Epithelial cell of proximal tubule (primary cell): ENCODE measurements around the gene PCDHB2. TPM values are rescaled to one million over a fixed set of nuclear protein-coding genes. Genes with fewer than 3 reads are reported as not detected.
A peak's percentile ranks its signal among the peaks of the same experiment; 100 is the strongest.
"Not testable (repeated sequence)": the region's sequence is repeated elsewhere in the genome, so short reads cannot be mapped to it uniquely, and the experiment has no call there.

Experiments
- DNase-seq: peaks from one replicate; pipeline ENCODE4 v3.0.0-alpha.2; 2011; ENCODE audit warnings: low read depth
- H3K4me3 ChIP-seq: 2 replicates; pipeline ENCODE4 v1.5.1; 2011; ENCODE audit warnings: low read depth, mild to moderate bottlenecking, low read length
- total RNA-seq: library from RNA; depleted of rRNA; stranded (reverse); fragments of >200 nt; gene quantifications from 2 replicates; pipeline ENCODE4 v1.2.3, GENCODE V29; 2015
- TF ChIP-seq, protein P1 (sequence below): conservative IDR thresholded peaks from 2 replicates; pipeline ENCODE4 v1.5.1; 2012; ENCODE audit warnings: low read depth, mild to moderate bottlenecking, low read length

The PCDHB2 gene
- total RNA-seq, 1 donor from 2014 or later = 0.17 TPM

GRCh38 chr5:141095263-141095641 lies 837 bp downstream of the PCDHB2 start:
- TF ChIP-seq, protein P1, sequence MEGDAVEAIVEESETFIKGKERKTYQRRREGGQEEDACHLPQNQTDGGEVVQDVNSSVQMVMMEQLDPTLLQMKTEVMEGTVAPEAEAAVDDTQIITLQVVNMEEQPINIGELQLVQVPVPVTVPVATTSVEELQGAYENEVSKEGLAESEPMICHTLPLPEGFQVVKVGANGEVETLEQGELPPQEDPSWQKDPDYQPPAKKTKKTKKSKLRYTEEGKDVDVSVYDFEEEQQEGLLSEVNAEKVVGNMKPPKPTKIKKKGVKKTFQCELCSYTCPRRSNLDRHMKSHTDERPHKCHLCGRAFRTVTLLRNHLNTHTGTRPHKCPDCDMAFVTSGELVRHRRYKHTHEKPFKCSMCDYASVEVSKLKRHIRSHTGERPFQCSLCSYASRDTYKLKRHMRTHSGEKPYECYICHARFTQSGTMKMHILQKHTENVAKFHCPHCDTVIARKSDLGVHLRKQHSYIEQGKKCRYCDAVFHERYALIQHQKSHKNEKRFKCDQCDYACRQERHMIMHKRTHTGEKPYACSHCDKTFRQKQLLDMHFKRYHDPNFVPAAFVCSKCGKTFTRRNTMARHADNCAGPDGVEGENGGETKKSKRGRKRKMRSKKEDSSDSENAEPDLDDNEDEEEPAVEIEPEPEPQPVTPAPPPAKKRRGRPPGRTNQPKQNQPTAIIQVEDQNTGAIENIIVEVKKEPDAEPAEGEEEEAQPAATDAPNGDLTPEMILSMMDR = no peak
- no peak for DNase-seq
- peak overlapping the region; percentile 50 for H3K4me3 ChIP-seq

DNA sequence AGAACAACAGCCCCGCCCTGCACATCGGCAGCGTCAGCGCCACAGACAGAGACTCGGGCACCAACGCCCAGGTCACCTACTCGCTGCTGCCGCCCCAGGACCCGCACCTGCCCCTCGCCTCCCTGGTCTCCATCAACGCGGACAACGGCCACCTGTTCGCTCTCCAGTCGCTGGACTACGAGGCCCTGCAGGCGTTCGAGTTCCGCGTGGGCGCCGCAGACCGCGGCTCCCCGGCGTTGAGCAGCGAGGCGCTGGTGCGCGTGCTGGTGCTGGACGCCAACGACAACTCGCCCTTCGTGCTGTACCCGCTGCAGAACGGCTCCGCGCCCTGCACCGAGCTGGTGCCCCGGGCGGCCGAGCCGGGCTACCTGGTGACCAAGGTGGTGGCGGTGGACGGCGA lies 1.8 kb downstream of the PCDHB2 start:
- not testable (repeated sequence) for H3K4me3 ChIP-seq, DNase-seq

- DNase-seq, H3K4me3 ChIP-seq: not testable (repeated sequence)
Observed at GRCh38 chr5:141096586-141096985, 2.2 kb downstream of the PCDHB2 start.

GRCh38 chr5:141100243-141100805 lies 5.9 kb downstream of the PCDHB2 start, which contains the start of gene PCDHB3:
PCDHB3 (plus strand) TSS chr5:141100473; CDS start chr5:141100650, 177 bp downstream.
- TF ChIP-seq, protein P1 = peak; percentile 55
- H3K4me3 ChIP-seq = peak within 1 kb of the TSS; percentile 41
- DNase-seq = no peak

DNA sequence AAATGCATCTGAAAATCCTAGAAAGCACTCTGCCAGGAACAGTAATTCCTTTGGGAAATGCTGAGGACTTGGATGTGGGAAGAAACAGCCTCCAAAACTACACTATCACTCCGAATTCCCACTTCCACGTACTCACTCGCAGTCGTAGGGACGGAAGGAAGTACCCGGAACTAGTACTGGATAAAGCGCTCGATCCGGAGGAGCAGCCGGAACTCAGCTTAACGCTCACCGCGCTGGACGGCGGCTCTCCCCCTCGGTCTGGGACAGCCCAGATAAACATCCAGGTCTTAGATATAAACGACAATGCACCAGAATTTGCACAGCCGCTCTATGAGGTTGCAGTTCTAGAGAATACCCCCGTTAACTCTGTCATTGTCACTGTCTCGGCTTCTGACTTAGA lies 6.6 kb downstream of the PCDHB2 start:
- no peak for DNase-seq
- H3K4me3 ChIP-seq = peak overlapping the region; percentile 41
- TF ChIP-seq, protein P1 = no peak

DNA sequence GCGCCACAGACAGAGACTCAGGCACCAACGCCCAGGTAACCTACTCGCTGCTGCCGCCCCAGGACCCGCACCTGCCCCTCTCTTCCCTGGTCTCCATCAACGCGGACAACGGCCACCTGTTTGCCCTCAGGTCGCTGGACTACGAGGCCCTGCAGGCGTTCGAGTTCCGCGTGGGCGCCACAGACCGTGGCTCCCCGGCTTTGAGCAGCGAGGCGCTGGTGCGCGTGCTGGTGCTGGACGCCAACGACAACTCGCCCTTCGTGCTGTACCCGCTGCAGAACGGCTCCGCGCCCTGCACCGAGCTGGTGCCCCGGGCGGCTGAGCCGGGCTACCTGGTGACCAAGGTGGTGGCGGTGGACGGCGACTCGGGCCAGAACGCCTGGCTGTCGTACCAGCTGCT lies 7.7 kb downstream of the PCDHB2 start:
- not testable (repeated sequence) for DNase-seq, H3K4me3 ChIP-seq

- not testable (repeated sequence) for H3K4me3 ChIP-seq, DNase-seq
Observed at GRCh38 chr5:141102471-141102870, 8.1 kb downstream of the PCDHB2 start.

DNA sequence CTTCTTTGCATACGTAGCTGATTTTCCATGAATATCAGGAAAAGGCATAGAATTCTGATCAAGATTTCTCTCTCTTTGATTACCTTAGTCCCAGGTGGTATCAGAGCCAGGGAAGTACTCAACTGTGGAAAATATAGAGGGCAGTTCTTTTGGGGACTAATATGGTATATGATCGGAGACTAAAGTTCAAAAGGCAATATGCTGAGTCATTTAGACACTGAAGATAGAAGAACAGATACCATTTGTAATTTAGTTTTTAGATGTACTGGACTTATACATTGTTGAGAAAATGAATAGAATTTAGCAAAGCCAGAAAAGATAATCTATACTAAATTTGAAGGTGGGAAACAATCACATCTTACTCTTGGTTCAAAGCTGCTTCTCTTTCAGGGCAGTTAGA lies 10.9 kb downstream of the PCDHB2 start:
- TF ChIP-seq, protein P1 = no peak
- DNase-seq = no peak
- H3K4me3 ChIP-seq = no peak overlapping the region

DNA sequence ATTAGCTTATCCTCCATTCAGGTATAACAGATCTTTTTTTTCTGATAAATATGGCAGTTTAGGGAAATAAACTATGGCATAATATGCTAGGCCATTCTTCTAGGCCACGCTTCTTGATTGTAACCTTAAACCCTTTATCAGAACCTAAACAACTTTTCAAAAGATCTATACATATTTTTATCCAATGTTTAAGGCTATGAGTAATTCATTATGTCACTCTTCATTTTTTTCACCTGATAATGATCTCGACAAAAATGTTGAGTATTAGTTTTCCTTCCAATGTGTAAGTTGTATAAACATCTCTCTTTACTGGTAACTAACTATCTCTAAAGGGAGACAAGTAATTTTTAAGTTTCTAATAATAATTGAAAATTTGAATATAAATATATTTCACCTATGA lies 24.8 kb downstream of the PCDHB2 start:
- no peak overlapping the region for H3K4me3 ChIP-seq
- no peak for DNase-seq

More for the DNA sequence above, 24.8 kb downstream of the PCDHB2 start:
- TF ChIP-seq, protein P1 = no peak
